CD4-positive, alpha-beta T cell treated with Interleukin-15 for 1 hour (primary cell): ENCODE measurements around the gene WNK3.
"Not testable (repeated sequence)": the region's sequence is repeated elsewhere in the genome, so short reads cannot be mapped to it uniquely, and the experiment has no call there.

Experiments
- DNase-seq: peaks from one replicate; pipeline ENCODE4 v3.0.0-alpha.2; 2020

WNK3 gene

DNA sequence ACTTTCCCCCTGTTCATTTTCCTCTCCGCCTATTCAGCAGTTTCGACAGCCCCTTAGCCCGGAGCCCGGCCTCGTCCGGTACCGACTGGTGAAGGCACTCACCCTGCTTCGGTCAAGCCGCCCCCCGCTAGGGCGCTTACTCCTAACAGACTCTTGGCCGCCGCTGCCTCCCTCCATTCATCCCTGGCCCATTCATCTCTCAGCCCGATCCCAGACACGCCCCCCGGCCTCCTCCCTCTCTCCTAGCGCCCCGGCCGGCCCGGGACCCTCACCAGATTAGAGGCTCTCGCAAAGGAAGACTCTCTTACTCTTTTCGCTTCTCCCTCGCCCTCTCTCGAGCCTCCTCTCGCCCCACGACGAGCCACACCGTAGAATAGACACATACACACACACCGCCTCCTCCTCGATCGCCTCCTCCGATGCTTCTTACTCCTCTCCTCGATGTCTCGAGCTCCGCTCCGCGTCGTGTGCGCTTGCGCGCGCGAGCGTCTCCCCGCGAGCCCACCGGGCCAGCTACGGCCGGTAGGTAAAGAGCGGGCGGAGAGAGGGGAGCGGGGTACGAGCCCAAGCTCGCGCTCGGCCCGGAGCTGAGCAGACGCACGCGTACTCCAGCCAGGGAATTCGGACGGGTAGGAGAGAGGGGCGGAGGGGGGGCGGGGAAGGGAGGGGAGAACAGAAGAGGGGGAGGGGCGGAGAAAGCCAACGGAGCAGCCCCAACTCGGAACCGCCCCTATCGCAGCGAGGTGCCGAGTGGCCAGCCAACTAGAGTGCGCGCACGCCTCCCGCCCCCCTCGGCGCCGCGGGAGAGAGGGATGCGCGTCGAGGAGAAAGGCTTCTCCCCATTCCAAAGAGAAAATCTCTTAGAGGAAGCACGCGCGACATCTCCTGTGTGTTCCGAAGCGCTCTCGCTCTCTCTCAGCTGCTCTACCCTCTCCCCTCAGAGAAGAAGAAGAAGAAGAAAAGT lies at the start of gene WNK3:
TSS of gene WNK3 (minus strand) at position 633 of the 964 bp plus-strand sequence.
- peak; percentile 30 for DNase-seq

DNA sequence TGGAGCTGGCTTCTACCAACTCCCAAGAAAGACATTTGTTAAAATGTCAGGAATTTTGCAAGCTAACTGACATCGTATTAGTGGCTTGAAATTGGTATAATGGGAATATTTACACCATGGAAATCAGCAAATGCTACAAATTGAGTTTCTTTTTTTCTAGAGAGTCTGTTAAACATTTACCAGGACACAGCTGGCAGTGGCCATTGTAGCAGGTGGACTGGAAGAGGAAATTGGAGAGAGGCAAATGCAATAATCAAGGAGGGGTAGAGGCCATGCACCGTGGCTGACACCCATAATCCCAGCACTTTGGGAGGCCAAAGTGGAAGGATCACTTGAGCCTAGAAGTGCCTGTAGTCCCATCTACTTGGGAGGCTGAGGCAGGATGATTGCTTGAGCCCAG lies 49.4 kb upstream of the WNK3 start:
- DNase-seq = no peak

DNA sequence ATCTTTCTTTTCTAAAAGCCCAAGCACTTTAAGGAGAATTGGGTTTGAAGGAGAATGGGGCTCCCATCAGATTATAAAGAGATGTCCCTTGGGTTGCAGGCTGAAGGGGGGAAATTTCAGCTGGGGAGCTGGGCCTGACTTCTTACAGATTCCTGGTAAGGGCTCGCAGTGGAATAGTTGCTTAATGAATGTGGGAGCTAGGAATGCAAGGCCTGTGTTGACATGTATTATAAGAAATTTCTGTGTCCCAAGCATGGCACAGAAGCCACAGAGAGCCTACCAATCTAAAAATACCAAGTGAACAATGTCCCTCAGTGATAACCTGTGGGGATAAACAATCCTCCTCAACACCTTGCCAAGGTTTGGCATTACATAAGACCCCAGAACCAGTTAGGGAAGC lies 39.3 kb upstream of the WNK3 start:
- no peak for DNase-seq

DNA sequence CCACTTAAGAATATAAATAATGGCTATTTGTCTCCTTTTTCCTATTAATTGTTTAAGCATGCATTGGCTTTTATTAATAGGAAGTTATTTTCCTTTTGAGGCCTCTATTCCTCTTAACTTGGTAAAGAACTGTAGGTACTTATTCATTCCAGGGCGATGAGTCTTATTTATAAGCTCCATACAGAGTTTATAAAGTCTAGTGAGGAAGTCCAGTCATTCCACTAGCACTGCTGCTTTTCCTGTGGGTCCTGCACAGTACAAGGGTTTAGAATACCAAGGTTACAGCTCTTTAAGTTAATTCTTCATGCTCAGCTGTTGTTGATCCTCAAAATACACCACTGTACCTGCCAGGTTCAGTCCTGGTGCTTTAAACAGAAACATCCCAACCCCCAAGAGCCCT lies 28.5 kb upstream of the WNK3 start:
- DNase-seq = no peak

DNA sequence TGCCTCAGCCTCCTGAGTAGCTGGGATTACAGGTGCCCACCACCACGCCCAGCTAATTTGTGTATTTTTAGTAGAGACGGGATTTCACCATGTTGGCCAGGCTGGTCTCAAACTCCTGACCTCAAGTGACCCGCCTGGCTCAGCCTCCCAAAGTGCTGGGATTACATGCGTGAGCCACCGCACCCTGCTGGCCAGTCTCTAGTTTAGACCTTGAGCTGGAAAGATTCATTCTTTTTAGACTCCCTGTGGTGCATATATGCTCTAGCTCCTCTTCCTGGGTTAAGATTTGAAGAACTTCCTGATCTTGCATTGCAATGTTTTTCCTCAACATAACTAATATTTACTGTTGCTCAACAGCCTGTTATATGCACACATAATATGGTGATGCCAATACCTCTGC lies 26.8 kb upstream of the WNK3 start:
- not testable (repeated sequence) for DNase-seq

DNA sequence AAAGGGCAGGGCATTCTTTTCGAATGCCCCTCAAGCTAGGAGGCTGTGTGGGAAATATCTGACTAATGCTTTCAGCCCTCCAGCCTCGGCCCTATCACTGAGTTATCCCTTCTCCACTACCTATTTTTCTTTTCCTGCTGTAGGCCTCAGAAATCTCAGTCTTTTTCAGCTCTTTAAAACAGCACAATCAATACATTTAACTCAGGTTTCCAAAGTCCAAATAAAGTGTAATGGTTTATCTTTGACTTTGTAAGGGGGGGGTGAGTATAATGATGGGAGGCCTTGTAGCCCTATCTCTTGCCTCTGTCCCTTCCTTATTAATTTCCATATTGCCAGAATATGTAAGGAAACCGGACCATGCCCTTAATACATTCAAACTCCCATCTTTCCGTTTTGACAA lies 1.6 kb upstream of the WNK3 start:
- no peak for DNase-seq

DNA sequence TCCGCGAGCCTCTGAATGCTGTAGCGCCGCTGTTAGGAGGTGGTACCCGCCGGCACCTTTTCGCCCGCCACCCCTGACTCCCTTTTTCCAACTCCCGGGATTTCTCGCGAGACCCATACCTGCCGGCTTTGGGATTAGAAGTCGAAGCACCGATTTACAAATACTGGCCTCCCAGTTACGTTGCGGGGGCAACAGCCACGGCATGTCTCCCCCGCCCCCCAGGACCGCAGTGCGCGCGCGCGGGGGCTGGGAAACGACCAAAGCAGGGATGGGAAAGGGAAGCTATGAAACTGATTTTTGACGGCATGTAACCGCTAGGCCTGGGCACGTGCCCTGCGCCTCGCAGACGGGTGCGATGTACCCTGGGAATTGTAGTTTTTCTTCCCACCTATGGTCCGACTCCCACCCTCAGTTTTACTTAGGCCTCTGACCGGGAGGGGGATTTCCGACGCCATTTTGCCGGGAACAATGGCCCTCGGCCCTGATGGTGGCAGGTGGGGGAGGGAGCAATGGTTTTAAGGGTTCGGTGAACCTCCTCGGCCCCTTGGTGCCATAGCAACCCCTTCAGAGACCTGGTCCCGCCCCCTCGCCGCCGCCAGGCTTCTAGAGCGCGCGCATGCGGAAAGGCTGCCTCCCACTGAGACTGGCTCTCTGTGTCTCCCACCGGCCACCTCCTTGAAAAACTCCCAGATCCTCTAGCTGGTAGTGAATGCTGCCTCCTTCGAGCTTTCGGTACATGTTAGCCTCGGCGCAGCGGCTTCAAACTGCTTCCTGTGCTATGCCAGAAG lies 772 bp upstream of the WNK3 start:
- DNase-seq = peak; percentile 33

DNA sequence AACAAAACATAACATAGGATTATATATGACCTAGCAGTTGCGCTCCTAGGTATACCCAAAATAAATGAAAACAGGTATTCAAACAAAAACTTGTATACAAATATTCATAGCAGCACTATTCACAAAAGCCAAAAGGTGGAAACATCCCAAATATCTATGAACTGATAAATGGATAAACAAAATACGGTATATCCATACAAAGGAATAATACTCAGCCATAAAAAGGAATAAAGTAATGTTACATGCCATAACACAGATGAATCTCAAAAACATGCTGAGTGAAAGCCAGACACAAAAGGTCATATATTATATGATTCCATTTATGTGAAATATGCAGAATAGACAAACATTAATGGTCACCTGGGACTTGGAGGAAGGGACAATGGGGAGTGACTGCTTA lies 5.2 kb downstream of the WNK3 start:
- no peak for DNase-seq

DNA sequence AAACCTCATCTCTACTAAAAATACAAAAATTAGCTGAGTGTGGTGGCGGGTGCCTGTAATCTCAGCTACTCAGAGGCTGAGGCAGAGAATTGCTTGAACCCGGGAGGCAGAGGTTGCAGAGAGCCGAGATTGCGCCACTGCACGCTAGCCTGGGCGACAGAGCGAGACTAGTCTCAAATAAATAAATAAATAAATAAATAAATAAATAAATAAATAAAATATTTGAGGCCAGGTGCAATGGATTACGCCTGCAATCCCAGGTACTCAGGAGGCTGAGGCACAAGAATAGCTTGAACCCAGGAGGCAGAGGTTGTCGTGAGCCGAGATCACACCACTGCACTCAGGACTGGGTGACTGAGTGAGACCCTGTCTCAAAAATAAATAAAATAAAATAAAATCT lies 20.5 kb downstream of the WNK3 start:
- DNase-seq = not testable (repeated sequence)

DNA sequence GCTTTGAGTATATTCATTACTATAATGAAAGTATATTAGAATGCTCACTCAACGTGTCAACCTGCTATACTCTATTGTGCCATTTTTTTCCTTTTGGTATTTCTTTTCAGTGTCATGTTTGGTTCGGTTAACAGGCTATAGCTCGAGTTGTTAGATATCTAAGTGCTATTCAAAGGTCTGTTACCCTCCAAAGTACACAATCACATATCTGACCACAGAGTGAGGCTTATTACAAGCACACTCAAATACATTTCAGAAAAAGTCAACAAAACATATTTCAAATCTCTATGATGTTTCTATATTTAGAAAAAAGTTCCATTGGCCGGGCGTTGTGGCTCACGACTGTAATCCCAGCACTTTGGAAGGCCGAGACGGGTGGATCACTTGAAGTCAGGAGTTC lies 32.8 kb downstream of the WNK3 start:
- no peak for DNase-seq

DNA sequence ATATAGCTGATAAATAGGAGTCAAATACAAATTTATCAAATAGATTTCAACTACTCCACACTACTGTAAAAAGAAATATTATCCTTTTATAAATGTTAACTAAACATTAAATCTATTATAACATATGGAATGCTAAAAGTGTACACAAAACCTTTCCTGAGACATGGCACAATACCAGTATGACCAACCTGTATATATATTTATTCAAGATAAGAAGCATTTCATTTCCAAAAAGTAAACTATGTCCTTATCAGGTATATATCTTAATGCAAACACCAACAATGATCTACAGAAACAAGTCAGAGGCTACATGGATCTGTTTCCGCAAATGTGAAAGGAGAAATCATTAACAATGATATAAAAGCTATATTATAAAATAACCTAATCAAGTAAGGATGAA lies 37.8 kb downstream of the WNK3 start:
- DNase-seq = no peak

DNA sequence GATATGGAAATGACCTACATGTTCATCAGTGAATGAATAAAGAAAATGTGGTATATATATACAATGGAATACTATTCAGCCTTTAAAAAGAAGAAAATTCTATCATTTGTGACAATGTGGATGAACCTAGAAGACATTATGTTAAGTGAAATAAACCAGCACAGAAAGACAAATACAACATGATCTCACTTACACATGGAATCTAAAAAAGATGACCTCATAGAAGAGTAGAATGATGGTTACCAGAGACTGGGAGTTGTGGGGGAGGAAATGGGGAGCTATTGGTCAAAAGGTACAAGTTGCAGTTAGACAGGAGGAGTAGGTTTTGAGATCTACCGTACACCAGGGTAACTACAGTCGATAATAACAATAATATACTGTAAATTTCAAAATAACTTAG lies 51.5 kb downstream of the WNK3 start:
- no peak for DNase-seq

DNA sequence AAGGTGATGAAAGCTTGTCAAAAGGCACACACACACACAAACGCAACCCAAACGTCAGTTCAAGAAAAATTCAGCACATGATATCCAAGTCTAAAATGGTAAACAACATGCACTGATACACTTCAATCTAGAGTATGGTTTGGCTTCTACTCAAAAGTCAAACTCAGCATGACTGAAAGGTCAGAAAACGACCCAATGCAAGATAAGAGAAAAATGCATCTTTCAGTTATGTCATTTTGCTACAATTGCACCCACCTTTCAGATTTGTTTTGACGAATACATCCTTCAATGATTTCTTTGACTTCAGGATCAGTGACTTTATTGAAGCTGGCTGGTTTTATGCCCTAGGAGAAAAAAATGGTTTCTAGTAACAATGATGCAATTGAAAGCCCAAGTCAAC lies 56.3 kb downstream of the WNK3 start:
- DNase-seq = no peak

DNA sequence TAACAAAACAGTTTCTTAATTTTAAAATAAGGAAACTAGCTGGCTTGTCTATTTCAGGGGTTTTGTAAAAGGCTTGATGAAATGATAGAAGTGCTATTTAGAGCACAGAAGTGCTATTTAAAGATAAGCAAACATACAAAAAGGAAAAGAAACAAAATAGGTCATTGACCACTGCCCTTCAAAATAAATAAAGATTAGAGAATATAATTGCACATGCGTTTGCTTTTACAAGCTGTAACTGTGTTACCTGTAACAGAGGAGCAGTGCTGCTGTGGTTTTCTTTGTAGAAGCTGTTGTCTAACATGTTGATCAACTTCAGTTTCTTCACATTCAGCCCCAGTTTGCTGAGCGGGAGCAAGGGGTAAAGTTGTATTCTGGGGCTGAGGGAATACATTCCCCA lies 63.5 kb downstream of the WNK3 start:
- DNase-seq = no peak

DNA sequence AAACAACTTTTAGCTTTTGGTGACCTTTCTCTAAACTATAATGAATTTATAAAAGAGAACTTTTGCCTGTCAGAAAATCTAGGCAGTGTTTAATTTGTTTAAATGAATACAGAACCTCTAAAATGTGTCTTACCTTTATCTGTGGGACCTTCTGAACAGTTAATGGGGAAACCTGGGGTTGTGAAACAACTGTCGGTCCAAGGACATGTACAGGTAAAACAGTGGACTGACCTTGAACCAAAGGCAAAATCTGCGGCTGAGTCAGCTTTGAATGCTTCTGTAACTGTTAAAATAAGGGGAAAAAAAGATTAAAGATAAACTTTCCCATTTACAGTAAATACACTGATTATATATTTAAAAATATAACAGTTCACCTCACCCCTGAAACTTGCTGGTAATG lies 65.1 kb downstream of the WNK3 start:
- DNase-seq = no peak

DNA sequence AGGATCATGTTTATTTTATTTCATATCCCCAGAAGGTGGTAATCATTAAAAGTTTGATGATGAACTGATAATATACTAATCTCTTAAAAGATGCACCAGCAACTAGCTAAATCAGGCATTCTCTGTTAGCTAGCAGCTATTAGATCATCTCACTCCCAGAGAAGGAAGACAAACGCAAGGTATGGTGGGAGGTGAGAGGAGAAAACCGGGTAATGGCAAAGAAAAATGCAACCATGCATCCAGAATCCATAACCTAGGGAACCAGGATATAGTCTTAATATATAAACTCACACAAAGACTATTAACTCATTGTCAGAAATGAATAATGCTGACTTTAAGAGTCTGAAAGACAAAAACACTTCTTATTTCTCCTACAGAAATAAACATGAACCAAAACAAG lies 66.1 kb downstream of the WNK3 start:
- no peak for DNase-seq

DNA sequence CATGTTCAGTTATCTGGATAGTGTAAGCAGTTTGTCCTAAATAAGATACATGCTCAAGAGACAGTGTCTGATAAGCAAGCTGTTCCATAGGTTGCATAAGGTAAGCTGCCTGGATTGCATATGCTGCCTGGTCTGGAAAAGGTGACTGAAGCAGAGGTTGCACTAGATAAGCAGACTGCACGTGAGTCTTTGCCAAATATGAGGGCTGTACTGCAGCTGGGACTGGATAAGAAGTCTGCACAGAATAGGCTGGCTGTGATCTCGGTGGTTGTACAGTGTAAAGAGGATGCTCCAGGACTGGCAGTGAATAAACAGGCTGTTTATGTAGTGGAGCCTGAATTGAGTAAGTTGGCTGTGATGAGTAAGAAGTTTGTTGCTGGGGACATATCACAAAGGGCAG lies 68.9 kb downstream of the WNK3 start:
- no peak for DNase-seq

DNA sequence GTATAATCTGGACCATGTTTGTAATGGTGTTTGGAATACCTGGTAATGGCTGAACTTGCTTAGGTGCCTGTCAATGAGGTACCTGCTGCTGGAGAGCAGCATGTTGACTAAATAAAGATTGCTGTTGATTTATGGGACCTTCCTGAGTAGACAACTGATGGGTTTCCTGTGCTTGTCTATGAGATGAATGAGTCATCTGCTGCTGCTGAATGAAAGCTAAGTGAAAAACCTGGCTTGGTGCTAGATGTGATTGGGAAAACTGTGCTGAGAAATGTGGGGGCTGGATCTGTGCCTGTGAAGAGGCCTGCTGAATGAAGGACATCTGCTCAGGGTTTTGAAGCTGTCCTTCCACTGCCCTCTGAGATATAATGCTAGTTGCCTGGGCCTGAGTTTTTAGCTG lies 69.6 kb downstream of the WNK3 start:
- no peak for DNase-seq

DNA sequence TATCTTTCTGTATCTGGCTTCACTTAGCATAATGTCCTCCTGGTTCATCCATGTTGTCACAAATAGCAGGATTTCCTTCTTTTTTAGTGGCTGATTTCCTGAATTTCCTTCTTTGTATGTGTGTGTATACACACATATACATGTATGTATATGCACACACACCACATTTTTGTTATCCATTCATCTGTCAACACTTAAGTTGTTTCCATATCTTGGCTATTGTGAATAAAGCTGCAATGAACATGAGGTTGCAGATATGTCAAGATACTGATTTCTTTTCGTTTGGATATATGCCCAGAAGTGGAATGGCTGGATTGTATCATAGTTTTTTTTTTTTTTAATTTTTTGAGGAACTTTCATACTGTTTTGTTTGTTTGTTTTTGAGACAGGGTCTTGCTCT lies 76.2 kb downstream of the WNK3 start:
- DNase-seq = no peak

DNA sequence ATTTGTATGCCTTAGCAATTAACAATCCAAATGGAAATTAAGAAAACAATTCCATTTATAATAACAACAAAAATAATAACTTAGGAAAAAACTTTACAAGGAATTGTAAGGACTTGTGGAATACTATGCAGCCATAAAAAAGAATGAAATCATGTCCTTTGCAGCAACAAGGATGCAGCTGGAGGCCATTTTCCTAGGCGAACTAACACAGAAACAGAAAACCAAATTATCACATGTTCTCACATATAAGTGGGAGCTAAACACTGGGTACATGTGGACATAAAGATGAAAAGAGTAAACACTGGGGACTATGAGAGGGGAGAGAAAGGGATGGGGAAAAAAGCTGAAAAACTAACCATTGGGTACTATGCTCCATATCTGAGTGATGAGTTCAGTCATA lies 77.4 kb downstream of the WNK3 start:
- no peak for DNase-seq

DNA sequence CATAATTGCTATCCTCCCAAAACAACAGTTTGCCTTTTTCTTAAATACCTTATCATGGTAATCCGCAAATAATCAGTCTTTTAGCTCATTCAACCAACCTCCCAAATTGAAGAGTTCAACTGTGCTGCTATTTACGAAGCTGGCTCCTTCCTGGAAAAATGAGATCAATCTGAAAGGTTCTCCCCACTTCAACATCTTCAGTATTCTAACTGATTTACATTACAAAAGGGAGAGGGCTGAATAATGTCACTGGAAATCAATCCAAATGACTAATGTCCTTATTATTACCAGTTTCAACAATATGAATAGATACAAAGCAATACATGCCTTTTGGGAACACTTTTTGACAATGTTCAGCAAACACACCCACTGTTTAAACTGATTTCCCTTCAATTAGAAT lies 86.2 kb downstream of the WNK3 start:
- DNase-seq = no peak

DNA sequence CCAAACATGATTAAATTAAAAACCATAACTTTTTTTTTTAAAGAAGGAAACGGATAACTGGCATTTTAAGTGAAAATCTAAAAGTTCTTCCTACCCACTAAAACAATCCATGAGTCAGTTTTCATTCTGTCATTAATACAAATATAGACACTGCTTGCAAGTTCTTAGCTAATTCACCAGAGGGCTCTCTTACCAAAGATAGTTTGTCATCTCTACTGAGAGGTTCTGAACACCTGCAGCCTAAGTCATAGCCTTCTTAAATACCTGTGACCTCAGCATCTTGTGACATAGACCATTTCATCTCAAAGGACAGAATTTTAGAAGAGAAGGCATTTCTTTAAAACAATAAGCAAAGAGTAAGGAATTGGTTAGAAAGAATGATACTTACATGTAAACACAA lies 109.5 kb downstream of the WNK3 start:
- DNase-seq = no peak

DNA sequence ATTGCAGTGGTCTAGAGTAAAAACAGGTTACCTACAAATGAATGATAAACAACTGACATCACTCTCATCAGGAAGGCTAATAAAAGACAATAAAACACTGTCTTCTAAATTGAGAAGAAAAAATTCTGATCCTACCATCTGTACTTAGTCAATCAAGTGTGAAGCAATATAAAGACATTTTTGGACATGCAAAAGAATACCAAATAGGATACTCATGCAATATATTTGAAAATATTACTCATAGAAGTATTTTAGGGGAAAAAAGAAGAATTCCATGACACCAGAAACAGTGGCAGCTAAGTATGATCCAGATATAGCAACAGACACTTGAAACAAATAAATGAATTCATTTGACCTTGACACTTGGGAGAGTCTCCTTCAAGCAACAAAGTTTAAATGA lies 111.0 kb downstream of the WNK3 start:
- no peak for DNase-seq

DNA sequence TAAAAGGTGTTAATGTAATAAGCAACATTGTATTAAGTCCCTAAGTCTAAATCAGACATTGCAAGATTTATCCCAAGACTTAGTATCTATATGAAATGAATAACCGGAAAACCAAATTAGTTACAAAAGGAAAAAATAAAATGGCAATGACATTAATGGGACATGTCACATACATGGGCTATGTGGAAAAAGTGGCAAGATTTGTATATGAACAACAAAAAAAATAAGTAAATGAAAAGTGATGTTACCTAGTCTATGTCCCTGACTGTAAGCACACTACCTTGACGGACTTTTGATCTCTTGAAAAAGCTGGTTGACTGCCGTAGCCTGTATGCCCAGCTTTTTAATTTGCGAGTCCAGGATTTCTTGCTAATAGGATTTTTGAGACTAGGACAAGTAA lies 119.3 kb downstream of the WNK3 start:
- no peak for DNase-seq
